CD1c-positive myeloid dendritic cell (primary cell): ENCODE results near the gene MMP28.

Experiments
- DNase-seq: peaks from one replicate; pipeline ENCODE4 v3.0.0-alpha.2; 2016; ENCODE audit errors: extremely low spot score

MMP28 gene

GRCh38 chr17:35743626-35744328 is 51.7 kb downstream of the MMP28 start:
- peak; percentile 44 for DNase-seq

- DNase-seq = no peak
These were observed 52.5 kb downstream of the MMP28 start for GRCh38 chr17:35742896-35743477.

DNA sequence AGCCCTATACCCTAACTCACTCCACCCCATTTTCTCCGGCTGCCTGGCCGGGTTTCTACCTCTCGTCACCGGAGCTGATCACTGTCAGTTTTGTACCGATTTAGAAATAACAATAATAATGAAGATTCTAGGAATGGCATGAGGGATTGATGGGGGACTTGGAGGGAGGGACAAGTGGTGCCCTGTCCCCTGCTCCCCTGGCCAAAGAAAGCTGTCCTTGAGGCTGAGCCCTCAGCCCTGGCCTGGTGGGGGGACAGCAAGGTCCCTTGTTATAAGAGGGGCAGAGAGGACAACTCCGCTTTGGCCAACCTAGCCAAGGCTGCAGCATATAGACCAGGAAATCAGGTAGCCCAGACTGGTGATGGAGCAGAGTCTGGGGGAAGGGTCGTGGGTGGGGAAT is 52.9 kb downstream of the MMP28 start:
- no peak for DNase-seq

DNA sequence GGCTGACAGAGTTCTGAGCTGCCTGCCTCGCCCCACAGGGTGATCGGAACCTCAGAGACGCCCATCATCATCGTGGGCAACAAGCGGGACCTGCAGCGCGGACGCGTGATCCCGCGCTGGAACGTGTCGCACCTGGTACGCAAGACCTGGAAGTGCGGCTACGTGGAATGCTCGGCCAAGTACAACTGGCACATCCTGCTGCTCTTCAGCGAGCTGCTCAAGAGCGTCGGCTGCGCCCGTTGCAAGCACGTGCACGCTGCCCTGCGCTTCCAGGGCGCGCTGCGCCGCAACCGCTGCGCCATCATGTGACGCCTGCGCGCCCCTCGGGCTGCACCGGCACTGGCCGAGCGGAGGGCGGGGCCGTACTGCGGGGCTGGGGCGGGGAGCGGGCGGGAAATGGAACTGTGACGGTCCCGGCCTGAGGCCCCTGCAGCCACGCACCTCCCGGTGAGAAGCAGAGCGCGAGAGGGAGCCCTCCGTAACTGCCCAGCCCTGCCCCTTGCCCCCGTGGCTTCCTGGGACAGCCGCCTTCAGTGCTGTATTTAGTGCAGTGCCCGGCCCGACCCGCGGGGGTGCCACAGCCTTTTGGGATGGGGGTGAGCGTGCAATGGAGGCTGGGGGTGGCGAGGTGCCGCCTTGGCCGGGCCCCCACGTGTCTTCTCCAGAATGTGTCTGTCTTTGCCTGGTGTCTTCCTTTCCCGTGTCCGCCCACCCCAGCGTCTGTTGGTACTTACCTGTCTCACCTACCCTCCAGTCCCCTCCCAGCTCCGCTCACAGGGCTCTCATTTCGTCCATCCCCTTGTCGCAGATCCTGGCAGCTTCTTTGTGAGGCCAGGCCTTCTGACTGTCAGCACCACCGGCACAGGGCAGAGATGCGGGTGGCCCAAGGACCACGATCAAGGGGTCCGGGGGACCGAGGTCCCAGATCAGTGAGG is 54.2 kb downstream of the MMP28 start:
- DNase-seq = peak; percentile 6

GRCh38 chr17:35740216-35740615 is 55.2 kb downstream of the MMP28 start:
- no peak for DNase-seq

DNA sequence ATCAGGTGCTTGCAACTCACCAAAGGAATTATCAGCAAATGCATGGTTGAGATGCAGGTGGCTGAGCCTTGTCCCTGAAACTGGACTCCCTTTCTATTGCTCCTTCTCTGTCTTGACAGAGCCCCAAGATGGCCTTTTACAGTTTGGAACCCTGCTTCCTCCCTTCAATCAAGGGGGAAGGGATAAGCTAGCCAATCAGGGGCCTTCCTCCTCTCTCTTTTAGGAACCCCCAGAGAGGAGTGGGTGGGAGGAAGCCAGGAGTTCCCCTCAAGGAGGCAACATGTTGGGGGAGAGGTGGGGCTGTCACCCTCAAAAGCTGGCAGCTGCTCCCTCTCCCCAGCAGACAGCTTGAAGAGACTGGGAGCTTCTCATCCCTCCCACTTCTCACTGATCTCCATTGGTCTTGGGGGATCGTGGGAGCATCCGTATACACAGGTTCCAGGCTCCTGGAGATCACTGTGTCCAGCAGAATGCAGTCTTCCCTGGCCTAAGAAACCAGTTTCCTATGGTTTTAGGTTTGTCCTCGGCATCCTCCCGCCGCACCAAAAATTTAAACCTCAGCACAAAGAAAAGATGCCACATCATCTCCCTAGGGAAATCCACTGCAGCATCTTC is 56.8 kb downstream of the MMP28 start:
- DNase-seq = no peak

GRCh38 chr17:35736236-35736635 is 59.2 kb downstream of the MMP28 start:
- DNase-seq = no peak

DNA sequence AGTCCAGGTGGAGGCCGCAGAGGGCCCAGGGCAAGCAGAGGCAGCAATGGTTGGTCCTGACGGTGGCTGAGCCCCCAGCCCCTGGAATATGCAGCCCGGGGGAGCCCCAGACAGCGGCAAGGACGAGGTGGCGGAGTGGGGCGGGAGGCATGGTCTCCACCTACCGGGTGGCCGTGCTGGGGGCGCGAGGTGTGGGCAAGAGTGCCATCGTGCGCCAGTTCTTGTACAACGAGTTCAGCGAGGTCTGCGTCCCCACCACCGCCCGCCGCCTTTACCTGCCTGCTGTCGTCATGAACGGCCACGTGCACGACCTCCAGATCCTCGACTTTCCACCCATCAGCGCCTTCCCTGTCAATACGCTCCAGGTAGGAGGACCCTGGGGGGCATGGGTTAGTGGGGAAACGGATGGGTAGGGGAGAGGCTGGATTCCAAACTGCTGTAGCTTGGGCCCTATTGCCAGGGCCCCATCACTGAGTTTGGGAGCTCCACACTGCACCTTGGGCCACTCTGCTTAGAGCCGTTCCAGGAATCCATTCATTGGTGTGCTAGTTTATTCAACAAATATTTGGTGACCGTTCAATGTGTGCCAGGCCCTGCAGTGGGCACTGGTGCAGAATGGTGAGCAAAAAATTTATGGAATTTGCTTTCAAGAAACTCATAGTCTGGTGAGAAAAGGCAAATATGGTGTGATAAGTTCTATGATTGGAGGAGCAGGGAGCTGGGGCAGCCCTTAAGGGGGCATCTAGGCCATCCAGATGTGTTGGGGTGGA is 60.2 kb downstream of the MMP28 start:
- no peak for DNase-seq

DNA sequence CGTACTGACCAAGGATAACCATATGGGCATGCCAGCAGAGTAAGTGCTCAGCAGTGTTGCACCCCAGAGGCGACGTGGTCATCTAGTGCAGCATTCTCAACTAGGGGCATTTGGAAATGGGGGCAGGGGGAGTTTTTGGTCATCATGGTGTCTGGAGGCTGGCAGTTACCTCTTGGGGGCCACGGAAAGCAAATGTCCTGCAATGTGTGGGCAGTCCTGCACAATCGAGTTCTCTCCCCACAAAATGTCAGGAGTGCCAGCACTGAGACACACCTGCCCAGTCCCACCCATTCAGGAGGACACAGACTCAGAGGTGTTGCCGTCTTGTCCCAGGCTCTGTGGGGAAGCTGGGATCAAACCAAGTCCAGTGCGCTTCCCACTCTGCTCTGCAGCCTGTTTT is 61.0 kb downstream of the MMP28 start:
- no peak for DNase-seq

DNA sequence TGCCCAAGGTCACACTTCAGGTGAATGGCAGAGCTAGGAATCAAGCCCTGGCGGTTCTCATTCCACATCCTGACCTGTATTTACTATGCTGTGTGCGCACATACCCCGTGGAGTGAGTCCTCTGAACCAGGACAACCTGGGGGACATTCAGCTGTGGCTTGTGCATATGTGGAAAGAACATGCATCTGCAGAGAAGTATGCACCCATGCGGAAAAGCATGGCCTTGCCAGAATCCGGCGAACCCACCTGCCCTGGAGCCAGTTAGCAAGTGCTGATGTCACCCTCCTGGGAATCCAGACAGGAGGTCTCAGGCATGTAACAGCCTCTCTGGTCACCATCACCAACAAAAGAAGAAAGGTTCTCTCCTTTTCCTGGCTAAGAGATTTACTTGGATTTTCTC is 62.1 kb downstream of the MMP28 start:
- DNase-seq = no peak

DNA sequence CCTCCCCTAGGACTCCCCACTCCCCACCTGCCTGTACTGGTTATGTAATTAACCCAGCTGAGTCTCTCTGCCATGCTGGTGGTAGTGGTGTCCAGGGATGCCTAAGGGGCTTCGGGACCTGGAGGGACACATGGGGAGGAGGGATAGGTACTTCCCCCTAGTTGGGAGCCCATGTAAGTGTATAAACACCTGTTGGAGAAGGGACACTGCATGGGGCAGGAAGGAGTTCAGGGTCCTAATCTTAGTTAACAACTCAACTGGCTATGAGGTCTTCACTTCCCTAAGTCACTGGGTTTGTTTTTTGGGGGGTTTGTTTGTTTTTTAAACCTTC is 62.7 kb downstream of the MMP28 start:
- DNase-seq = no peak

- no peak for DNase-seq
These were observed 63.3 kb downstream of the MMP28 start for GRCh38 chr17:35731917-35732805.

DNA sequence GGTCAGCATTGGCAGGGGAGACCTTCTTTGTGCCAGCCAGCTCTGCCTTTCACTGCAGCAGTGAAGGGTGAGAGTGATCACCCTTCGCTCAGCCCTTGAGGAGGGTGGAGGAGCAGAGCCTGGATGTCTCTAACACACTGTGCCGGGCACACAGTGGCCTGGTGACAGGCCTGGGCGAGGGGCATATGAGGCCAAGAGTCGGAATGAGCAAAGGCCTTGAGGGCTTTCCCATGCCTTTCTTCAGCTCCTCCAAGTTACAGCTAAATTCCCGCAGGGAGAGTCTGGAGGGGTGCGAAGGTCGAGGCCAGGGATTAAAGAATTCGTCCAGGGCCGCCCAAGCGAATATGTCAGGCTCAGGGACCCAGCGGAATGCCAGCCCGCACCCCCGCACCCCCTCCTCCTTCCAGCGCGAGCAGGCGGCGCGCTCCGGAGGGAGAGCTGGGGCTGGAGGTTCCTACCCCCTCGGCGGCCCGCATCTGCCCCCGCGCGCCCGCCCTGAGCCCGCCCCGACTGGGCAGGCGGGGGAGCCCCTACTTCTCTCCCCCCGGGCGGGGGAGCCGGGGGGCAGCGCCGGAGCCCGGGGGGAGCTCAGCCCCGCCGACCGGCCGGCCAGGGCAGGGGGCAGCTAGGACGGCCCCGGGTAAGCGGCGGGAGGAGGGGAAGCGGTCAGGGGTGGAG is 64.1 kb downstream of the MMP28 start, which contains the start of gene RASL10B:
TSS of gene RASL10B (plus strand) at position 401 of the 678 bp plus-strand sequence. CDS start 3,546 bp downstream, outside the sequence.
- DNase-seq = peak; percentile 15

- no peak for DNase-seq
These were observed 64.9 kb downstream of the MMP28 start for GRCh38 chr17:35730400-35731005.

GRCh38 chr17:35729405-35729833 is 66.0 kb downstream of the MMP28 start:
- no peak for DNase-seq

DNA sequence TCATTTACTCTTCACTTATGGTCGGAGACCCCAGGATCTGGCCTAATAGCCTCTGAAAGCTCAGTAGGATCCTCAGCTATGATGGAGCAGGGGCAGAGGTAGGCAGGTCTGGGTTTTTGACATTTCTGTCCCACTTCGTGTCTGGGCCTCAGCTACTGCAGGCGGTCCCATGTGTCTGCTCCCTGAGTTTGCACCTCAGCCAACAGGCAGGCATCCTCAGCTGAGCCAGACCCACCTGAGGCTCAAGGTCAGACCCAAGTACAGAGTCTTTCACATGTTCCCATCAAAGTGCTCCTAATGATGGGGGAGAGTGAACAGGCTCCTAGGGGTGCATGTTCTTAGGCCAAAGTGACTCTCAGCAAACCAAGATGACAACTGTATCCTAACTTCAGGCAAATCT is 66.9 kb downstream of the MMP28 start:
- DNase-seq = no peak

DNA sequence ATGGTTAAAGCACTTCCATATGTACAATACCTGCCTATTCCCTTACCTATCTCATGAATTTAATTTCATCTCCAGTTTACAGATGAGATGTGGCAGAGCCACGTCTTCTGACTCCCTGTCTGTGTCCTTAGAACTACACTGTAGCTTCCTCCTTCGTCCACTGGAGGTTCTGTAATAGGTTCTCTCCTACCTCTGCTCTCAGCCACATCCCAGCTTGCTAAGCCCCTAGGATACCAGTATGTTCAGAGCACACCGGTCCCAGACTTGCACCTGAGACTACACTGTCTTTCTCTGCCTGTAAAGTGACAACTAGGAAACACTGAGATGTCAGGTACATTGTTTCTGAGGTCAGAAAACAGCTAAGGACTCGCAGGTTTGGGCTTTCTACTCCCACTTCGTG is 67.8 kb downstream of the MMP28 start:
- no peak for DNase-seq

DNA sequence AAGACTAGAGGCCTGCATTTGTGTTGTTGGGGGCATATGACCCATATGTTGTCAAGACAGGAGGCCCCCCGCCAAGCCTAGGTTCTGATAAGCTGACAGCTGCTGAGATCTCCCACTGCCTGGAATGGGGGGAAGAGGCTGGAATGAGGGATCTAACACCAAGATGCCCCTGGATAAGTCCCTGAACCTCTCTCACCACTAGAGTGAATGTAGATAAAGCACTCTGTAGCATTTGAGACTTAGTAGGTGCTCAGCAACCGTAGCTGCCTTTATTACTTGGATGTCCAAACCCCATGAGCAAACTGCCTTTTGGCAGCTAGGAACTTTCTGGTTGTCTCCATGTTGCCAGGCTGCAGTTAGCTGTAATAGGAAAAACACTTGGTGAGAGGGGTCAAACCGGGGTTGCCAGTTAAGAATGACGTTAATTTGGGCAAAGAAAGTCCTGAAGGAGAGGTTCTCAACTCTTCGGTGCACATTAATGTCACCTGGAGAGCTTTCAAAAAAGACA is 68.4 kb downstream of the MMP28 start:
- no peak for DNase-seq
